Spinal cord (tissue), 10 donors: ENCODE results near the gene TST. TPM values are rescaled to one million over a fixed set of nuclear protein-coding genes. Genes with fewer than 3 reads are reported as not detected.
A peak's percentile ranks its signal among the peaks of the same experiment; 100 is the strongest.

ENCODE experiments used
- DNase-seq, 6 donors: peaks; one replicate each; pipeline versions ENCODE4 v3.0.0 to v3.0.0-alpha.2; 2013 to 2015; ENCODE audit warnings: low spot score in 6 of 6, low read depth in 4 of 6
- H3K27ac ChIP-seq: one replicate; pipeline ENCODE4 v1.5.1; 2013; ENCODE audit warnings: low read depth, low read length, control low read depth
- H3K27me3 ChIP-seq: one replicate; pipeline ENCODE4 v1.6.1; 2013; ENCODE audit warnings: low read length; ENCODE audit not compliant: control insufficient read depth, insufficient read depth
- H3K36me3 ChIP-seq: one replicate; pipeline ENCODE4 v1.6.1; 2013; ENCODE audit warnings: low read length; ENCODE audit not compliant: control insufficient read depth, insufficient read depth
- H3K4me1 ChIP-seq: one replicate; pipeline ENCODE4 v1.6.1; 2013; ENCODE audit warnings: low read length; ENCODE audit not compliant: control insufficient read depth, insufficient read depth
- H3K4me3 ChIP-seq: one replicate; pipeline ENCODE4 v1.5.1; 2013; ENCODE audit warnings: low read depth, low read length, control low read depth
- H3K9me3 ChIP-seq: one replicate; pipeline ENCODE4 v1.6.1; 2013; ENCODE audit warnings: low read length; ENCODE audit not compliant: control insufficient read depth, insufficient read depth
- WGBS: methylation state at CpG from one replicate; pipeline ENCODE4 v1.1.5; 2013; ENCODE audit warnings: missing lambda C conversion rate; ENCODE audit not compliant: insufficient coverage; 5-methylcytosine and 5-hydroxymethylcytosine counted together
- polyA plus RNA-seq, 2 donors: library from polyadenylated mRNA; unstranded; fragments of 120-200 nt; gene quantifications; one replicate each; pipeline ENCODE4 v1.2.1, GENCODE V29; 2013; ENCODE audit not compliant: insufficient read length in 2 of 2
- total RNA-seq, 2 donors: library from RNA; depleted of rRNA in 1 of 2; stranded (reverse); fragments of 120-200 nt in 1 of 2; fragments of >200 nt in 1 of 2; gene quantifications; one replicate each; pipeline versions ENCODE4 v1.2.3 to v1.2.4, GENCODE V29; 2013 to 2014
- donor health status: healthy.

TST gene
- total and polyA plus RNA-seq, 4 donors = 13.6 to 45.7 (median 21.2) TPM

DNA sequence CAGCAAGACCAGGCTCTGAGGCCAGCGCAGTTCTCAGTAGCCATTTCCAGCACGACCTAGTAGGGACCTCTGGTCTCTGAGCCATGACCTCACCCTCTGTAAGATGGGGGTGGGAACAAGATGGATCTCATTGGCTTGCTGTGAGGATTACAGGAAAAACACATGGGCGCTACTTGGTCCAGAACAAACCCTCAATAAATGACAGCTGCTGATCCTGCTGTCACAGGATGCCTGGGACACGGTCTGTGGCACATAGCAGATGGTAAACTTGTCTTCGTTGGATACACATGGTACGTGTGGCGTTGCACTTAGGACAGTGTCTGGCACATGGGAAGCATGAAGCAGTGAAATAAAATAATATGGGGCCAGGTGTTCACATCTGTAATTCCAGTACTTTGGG is 27.8 kb upstream of the TST start:
- 74% methylated on average over 5 of the region's 7 CpGs for WGBS
- Histone ChIP-seq H3K9me3 (no peaks in the 10 kb centered on the region), H3K4me3 (no peak overlapping the region), H3K4me1 (peaks cover 10% of the 10 kb centered on the region), H3K27me3 (no peaks in the 10 kb centered on the region), H3K36me3 (no peaks in the 10 kb centered on the region), H3K27ac (no peak overlapping the region)
- peak in 1 of 6 donors; percentile 74 for DNase-seq

DNA sequence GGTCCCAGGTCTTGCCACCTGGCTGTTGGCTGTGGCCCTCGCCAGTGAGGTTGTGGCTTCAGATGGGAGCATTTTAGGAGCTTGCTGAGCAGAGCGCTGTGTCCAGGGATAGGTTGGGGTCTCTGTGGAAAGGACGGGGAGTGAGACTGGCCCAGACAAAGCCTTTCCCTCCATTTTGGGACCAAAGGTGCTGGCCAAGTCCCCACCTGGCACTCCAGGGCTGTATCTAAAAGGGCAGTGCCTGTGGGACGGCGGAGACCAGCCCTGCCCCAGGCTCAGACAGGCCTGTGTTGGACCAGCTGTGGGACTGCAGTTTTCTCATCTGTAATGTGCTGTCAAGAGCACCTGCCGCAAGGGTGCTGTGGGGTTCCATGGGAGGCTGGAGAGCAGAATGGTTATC is 27.3 kb upstream of the TST start:
- 83% methylated on average over 6 of the region's 6 CpGs for WGBS

DNA sequence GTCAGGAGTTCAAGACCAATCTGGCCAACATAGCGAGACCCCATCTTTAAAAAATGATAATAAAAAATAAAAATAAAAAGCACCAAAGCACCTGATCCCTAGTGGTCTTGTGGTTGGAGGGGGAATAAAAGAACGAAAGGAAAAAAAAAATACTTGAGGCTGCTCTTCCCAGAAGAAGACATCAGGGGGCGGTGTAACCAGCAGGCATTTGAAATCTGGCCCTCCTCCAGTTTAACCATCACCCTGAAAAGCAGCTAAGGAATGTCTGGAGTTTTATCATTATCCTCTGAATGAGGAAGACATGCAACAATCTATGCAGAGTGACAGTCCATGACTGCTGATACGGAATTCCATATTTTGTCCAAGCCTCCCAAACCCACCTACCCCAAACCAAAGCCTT is 26.7 kb upstream of the TST start:
- peak in 2 of 6 donors; percentile 38 to 64 for DNase-seq
- no peaks in the 10 kb centered on the region for H3K9me3 ChIP-seq

More for the DNA sequence above, 27.3 kb upstream of the TST start:
- Histone ChIP-seq H3K27ac (no peak overlapping the region), H3K36me3 (no peaks in the 10 kb centered on the region), H3K4me3 (no peak overlapping the region), H3K27me3 (no peaks in the 10 kb centered on the region), H3K9me3 (no peaks in the 10 kb centered on the region), H3K4me1 (peaks cover 10% of the 10 kb centered on the region)
- no peak for DNase-seq

DNA sequence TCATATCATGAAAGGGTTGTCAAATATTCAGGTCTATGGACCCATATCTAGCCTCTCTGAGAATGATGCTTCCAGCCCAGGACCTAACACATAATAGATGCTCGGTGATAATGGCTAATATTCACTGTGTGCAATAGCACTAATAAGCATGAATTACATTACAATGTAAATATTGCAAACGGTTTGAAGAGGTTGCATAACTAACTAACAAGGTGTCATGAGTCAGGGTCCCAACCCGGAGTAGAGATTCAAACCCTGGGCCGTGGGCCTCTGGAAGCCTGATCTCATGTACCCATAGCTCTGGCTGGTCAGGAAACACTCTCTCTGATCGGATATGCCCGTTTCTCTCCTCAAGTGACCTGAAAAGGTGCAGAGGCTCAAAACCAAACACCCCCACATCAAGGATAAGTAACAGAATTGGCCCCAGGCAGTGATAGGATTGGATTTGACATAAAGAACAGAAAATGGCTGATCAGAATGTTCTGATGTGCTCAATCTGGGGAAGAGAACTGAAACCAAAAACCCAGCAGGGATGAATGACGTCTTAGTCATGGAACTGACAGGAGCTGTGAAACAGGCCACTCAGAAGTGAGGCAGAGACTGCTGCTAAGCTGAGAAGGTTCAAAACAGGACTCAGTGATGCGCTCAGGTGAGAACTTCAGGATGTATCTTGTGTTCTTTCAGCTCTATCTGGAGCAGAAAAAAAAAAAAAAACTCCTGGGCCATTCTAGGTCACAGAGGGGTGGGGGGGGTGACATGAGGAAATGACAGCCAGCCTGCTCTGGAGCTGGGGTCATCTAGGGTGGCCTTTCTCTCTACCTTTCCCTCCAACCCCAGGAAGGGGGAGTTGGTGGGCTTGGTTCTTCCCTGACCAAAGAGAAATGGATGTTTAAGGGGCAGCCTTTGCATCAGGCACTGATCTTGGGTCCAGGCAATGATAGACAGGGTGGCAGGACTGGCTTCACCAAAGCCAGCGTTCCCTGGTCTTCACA is 25.7 kb upstream of the TST start:
- no peaks in the 10 kb centered on the region for H3K9me3 ChIP-seq
- no peaks in the 10 kb centered on the region for H3K36me3 ChIP-seq
- H3K4me1 ChIP-seq = peaks cover 8% of the 10 kb centered on the region
- H3K4me3 ChIP-seq = no peak overlapping the region
- 93% methylated on average over 2 of the region's 9 CpGs for WGBS
- no peak for DNase-seq
- no peak overlapping the region for H3K27ac ChIP-seq
- no peaks in the 10 kb centered on the region for H3K27me3 ChIP-seq

More for the DNA sequence above, 26.7 kb upstream of the TST start:
- H3K36me3 ChIP-seq = no peaks in the 10 kb centered on the region
- 71% methylated on average over 1 of the region's 4 CpGs for WGBS
- H3K4me3 ChIP-seq = no peak overlapping the region
- no peaks in the 10 kb centered on the region for H3K27me3 ChIP-seq
- H3K4me1 ChIP-seq = peaks cover 8% of the 10 kb centered on the region
- H3K27ac ChIP-seq = no peak overlapping the region

DNA sequence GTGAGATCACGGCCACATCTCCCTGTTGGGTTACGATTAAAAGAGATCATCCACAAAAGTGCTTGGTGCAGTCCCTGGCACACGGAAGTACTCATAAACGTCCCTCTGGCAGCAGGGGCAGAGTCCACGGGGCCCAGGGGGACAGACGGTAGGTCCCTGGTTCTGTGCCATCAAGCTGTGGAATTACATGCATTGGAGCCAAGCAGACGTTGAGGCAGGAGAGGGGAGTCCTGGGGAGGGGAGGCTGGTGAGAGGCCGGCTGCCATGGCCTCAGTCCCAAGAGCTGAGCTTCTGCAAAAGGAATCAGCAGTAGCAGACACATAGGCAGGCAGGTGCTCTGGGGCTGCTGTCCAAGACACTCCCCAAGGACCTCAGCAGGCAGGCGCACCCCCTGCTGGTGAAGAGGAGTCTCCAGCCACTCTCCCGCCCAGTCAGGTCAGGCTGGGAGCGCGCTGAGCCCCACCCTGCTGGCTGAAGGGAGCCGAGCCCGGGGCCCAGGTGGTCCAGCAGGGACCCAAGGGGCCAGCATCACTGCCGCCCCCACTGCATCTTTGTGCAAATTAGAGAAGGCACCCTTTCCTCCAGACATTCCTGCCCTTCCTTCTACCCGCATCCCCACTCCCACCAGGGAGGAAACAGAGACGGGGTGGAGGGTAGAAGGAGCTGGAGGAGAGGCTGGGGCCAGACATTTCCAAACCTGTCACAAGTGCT is 24.7 kb upstream of the TST start:
- H3K27me3 ChIP-seq = no peaks in the 10 kb centered on the region
- no peaks in the 10 kb centered on the region for H3K9me3 ChIP-seq
- H3K4me3 ChIP-seq = no peak overlapping the region
- peaks cover 8% of the 10 kb centered on the region for H3K4me1 ChIP-seq
- DNase-seq = no peak
- no peak overlapping the region for H3K27ac ChIP-seq
- 47% methylated on average over 14 of the region's 17 CpGs for WGBS
- H3K36me3 ChIP-seq = no peaks in the 10 kb centered on the region

DNA sequence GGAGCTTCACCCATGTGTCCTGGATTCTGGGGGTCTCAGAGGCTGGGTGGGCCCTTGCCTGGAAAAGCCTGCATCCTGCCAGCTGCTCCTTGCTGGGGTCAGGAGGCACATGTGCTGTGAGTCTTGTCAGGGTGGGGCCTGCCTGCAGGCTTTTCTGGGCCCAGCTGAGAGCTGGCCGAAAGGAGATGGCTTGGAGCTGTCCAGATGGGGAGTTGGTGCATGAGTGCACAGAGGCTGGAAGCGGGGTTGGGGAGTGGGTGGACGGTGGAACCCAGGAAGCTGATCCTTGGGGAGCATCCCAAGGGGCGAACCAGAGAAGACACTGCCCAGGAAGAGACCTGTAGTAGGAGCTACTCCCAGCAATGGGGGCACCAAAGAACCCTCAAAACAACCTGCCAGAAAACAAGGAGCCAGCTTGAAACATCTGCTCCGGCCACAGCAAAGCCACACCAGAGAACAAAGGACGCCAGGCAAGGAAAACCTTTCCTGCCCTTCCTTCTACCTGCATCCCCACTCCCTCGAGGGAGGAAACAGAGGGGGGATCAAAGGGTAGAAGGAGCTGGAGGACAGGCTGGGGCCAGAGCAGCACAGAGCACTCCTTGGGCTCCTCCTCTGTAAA is 24.1 kb upstream of the TST start:
- DNase-seq = no peak

DNA sequence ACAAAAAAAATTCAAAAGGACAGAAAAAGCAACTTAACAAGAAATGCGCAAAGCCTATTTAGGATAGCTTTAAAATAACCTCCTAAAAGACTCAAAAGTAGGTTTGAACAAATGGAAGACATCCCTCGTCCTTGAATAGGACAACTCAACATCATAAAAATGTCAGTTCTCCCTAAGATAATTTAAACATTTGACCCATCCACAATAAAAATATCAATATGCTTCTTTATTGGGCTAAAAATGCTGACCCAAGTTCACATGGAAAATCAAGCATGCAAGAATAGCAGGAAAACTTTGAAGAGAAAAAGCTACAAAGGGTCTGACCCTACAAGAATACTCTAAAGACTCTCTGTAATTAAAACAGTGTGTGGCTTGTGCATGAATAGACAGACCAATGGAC is 20.2 kb upstream of the TST start:
- DNase-seq = no peak
- Histone ChIP-seq H3K27me3 (no peaks in the 10 kb centered on the region), H3K9me3 (no peaks in the 10 kb centered on the region), H3K4me3 (no peak overlapping the region), H3K36me3 (no peaks in the 10 kb centered on the region), H3K27ac (no peak overlapping the region), H3K4me1 (peaks cover 8% of the 10 kb centered on the region)
- WGBS = no CpG with 5 or more reads among the region's 2 CpGs

More for the DNA sequence above, 24.1 kb upstream of the TST start:
- Histone ChIP-seq H3K4me1 (peaks cover 8% of the 10 kb centered on the region), H3K9me3 (no peaks in the 10 kb centered on the region), H3K4me3 (no peak overlapping the region), H3K27me3 (no peaks in the 10 kb centered on the region), H3K27ac (no peak overlapping the region), H3K36me3 (no peaks in the 10 kb centered on the region)
- 93% methylated on average over 4 of the region's 7 CpGs for WGBS

DNA sequence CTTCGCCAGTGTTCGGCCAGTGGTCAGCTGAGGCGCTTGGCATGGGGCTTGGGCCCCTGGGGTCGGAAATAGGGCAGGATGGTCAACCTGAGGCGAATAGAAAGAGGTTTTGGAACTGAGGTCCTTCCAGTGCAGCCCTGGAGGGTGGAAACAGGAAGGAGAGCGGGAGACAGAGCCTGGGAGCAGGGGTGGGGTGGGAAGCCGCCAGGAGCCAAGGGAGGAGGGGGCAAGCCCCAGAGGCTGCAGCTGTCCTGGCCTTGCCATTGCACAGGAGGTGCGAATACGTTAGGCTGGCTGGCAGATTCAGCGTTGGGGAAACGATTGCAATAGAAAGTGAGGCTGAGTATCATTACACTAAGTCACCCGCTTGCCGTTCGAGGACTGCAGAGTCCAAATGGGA is 18.4 kb upstream of the TST start:
- Histone ChIP-seq H3K9me3 (no peaks in the 10 kb centered on the region), H3K4me3 (no peak overlapping the region), H3K4me1 (no peaks in the 10 kb centered on the region), H3K27ac (no peak overlapping the region), H3K36me3 (peaks cover 4% of the 10 kb centered on the region), H3K27me3 (no peaks in the 10 kb centered on the region)
- WGBS = 49% methylated on average over 11 of the region's 14 CpGs
- no peak for DNase-seq

DNA sequence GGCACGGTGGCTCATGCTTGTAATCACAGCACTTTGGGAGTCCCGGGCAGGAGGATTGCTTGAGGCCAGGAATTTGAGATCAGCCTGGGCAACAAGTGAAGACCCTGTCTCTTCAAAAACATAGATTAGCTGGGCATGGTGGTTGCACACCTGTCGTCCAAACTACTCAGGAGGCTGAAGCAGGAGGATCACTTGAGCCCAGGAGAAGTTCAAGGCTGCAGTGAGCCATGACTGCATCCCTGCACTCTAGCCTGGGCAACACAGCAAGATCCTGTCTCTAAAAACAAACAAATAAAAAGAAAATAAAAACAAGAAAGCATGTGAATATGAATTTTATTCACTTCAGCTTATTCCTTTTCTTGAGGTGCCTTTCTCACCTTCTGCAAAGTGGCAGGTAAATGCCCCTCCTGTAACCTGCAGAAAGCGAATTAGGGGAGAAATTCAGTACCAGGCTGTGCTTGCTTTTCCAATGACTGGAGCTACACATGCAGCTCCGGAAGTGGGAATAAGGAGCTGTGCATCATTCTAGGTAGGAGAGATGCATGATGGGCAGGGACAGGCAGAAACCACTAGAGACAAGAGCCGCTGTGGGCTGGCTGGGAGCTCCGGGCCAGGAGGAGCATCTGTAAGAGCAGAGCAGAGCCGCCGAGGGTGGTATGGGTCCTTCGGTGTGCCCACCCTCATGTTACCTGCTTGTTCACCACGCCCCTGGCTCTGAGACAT is 17.6 kb upstream of the TST start:
- DNase-seq = no peak
- 93% methylated on average over 11 of the region's 11 CpGs for WGBS

More for the DNA sequence above, 17.6 kb upstream of the TST start:
- H3K9me3 ChIP-seq = no peaks in the 10 kb centered on the region
- H3K27me3 ChIP-seq = no peaks in the 10 kb centered on the region
- no peak overlapping the region for H3K27ac ChIP-seq
- H3K36me3 ChIP-seq = peaks cover 4% of the 10 kb centered on the region
- H3K4me1 ChIP-seq = no peaks in the 10 kb centered on the region
- H3K4me3 ChIP-seq = no peak overlapping the region
